H9 (cell line): ENCODE measurements around the gene MSMP. TPM values are rescaled to one million over a fixed set of nuclear protein-coding genes. Genes with fewer than 3 reads are reported as not detected.

ENCODE experiments used
- DNase-seq: peaks from one replicate; pipeline ENCODE4 v3.0.0-alpha.2; 2017
- H2AFZ ChIP-seq: one replicate; pipeline ENCODE4 v1.6.1; 2013; ENCODE audit warnings: mild to moderate bottlenecking, low read length, control low read depth, moderate library complexity
- H2AK5ac ChIP-seq: 2 replicates; pipeline ENCODE4 v1.6.1; 2013; ENCODE audit warnings: low read length, control low read depth, mixed read lengths; ENCODE audit not compliant: insufficient read length
- H2BK120ac ChIP-seq: one replicate; pipeline ENCODE4 v1.6.1; 2013; ENCODE audit warnings: low read depth, mild to moderate bottlenecking, low read length, control low read depth, inconsistent platforms; ENCODE audit not compliant: poor library complexity, severe bottlenecking
- H2BK12ac ChIP-seq: 2 replicates; pipeline ENCODE4 v1.6.1; 2013; ENCODE audit warnings: low read length, control low read depth, mixed read lengths, low read depth; ENCODE audit not compliant: insufficient read length
- H2BK15ac ChIP-seq: 2 replicates; pipeline ENCODE4 v1.6.1; 2013; ENCODE audit warnings: low read depth, low read length, control low read depth
- H2BK20ac ChIP-seq: one replicate; pipeline ENCODE4 v1.6.1; 2013; ENCODE audit warnings: low read depth, mild to moderate bottlenecking, low read length, control low read depth, inconsistent platforms; ENCODE audit not compliant: poor library complexity, severe bottlenecking
- H2BK5ac ChIP-seq: 2 replicates; pipeline ENCODE4 v1.6.1; 2013; ENCODE audit warnings: low read length, control low read depth, mixed read lengths; ENCODE audit not compliant: insufficient read length
- H3K14ac ChIP-seq: 2 replicates; pipeline ENCODE4 v1.6.1; 2013; ENCODE audit warnings: low read length, control low read depth; ENCODE audit not compliant: insufficient read depth
- H3K18ac ChIP-seq: 2 replicates; pipeline ENCODE4 v1.6.1; 2013; ENCODE audit warnings: low read depth, mild to moderate bottlenecking, mixed read lengths, low read length, control low read depth; ENCODE audit not compliant: insufficient read length
- H3K23ac ChIP-seq: 2 replicates; pipeline ENCODE4 v1.6.1; 2013; ENCODE audit warnings: low read length, control low read depth, mixed read lengths, low read depth; ENCODE audit not compliant: insufficient read length
- H3K23me2 ChIP-seq: 2 replicates; pipeline ENCODE4 v1.6.1; 2013; ENCODE audit warnings: low read depth, mild to moderate bottlenecking, mixed read lengths, low read length, control low read depth; ENCODE audit not compliant: insufficient read length, poor library complexity, severe bottlenecking
- H3K27ac ChIP-seq: 2 replicates; pipeline ENCODE4 v1.5.1; 2013; ENCODE audit warnings: low read length, control low read depth, mixed read lengths, low read depth; ENCODE audit not compliant: insufficient read length
- H3K27me3 ChIP-seq: 2 replicates; pipeline ENCODE4 v1.6.1; 2013; ENCODE audit warnings: low read length, control low read depth, inconsistent platforms; ENCODE audit not compliant: insufficient read depth
- H3K4ac ChIP-seq: 2 replicates; pipeline ENCODE4 v1.6.1; 2013; ENCODE audit warnings: low read depth, mild to moderate bottlenecking, control low read depth, inconsistent platforms, low read length, moderate library complexity
- H3K4me1 ChIP-seq: 2 replicates; pipeline ENCODE4 v1.6.1; 2013; ENCODE audit warnings: low read length, control low read depth, inconsistent platforms; ENCODE audit not compliant: insufficient read depth
- H3K4me2 ChIP-seq: 2 replicates; pipeline ENCODE4 v1.6.1; 2013; ENCODE audit warnings: low read length, control low read depth, mixed read lengths; ENCODE audit not compliant: insufficient read length, insufficient read depth
- H3K56ac ChIP-seq: 2 replicates; pipeline ENCODE4 v1.6.1; 2013; ENCODE audit warnings: low read depth, mild to moderate bottlenecking, mixed read lengths, low read length, control low read depth; ENCODE audit not compliant: insufficient read length
- H3K79me1 ChIP-seq: 2 replicates; pipeline ENCODE4 v1.6.1; 2013; ENCODE audit warnings: low read depth, mild to moderate bottlenecking, moderate library complexity, low read length, control low read depth, inconsistent platforms; ENCODE audit not compliant: insufficient read depth, poor library complexity, severe bottlenecking
- H3K79me2 ChIP-seq: 2 replicates; pipeline ENCODE4 v1.6.1; 2013; ENCODE audit warnings: low read length, control low read depth, inconsistent platforms; ENCODE audit not compliant: insufficient read depth
- H3K9ac ChIP-seq: 2 replicates; pipeline ENCODE4 v1.6.1; 2013; ENCODE audit warnings: low read length, control low read depth, mixed read lengths; ENCODE audit not compliant: insufficient read length; ENCODE audit errors: extremely low read depth
- H3K9me3 ChIP-seq: one replicate; pipeline ENCODE4 v1.6.1; 2013; ENCODE audit warnings: low read depth, low read length, inconsistent platforms; ENCODE audit not compliant: control insufficient read depth
- H3T11ph ChIP-seq: one replicate; pipeline ENCODE4 v1.6.1; 2013; ENCODE audit warnings: mild to moderate bottlenecking, low read length, control low read depth, inconsistent platforms
- H4K20me1 ChIP-seq: one replicate; pipeline ENCODE4 v1.6.1; 2013; ENCODE audit not compliant: control insufficient read depth, insufficient read length, insufficient read depth
- H4K5ac ChIP-seq: 2 replicates; pipeline ENCODE4 v1.6.1; 2013; ENCODE audit warnings: low read depth, mild to moderate bottlenecking, mixed read lengths, low read length, control low read depth; ENCODE audit not compliant: insufficient read length
- H4K8ac ChIP-seq: replicated peaks from 2 replicates; pipeline ENCODE4 v1.6.1; 2013; ENCODE audit warnings: low read length, control low read depth, mixed read lengths, low read depth; ENCODE audit not compliant: insufficient read length
- H4K91ac ChIP-seq: 2 replicates; pipeline ENCODE4 v1.6.1; 2013; ENCODE audit warnings: low read depth, mild to moderate bottlenecking, moderate library complexity, mixed read lengths, low read length, control low read depth; ENCODE audit not compliant: insufficient read length
- H3K27ac Mint-ChIP-seq, 3 experiments: 2 replicates in 2 of 3; 3 replicates in 1 of 3; pipeline ENCODE4 v1.8.0; 2020 to 2021; ENCODE audit warnings: mixed read lengths in 3 of 3, mild to moderate bottlenecking in 1 of 3, moderate library complexity in 1 of 3
- H3K27me3 Mint-ChIP-seq: 2 replicates; pipeline ENCODE4 v1.8.0; 2021; ENCODE audit warnings: low read depth, mild to moderate bottlenecking, moderate library complexity, mixed read lengths
- H3K36me3 Mint-ChIP-seq, 3 experiments: 2 replicates in 2 of 3; 3 replicates in 1 of 3; pipeline ENCODE4 v1.8.0; 2020 to 2021; ENCODE audit warnings: low read depth in 3 of 3, mixed read lengths in 3 of 3; ENCODE audit not compliant: insufficient read depth in 1 of 3
- H3K4me1 Mint-ChIP-seq, 2 experiments: 2 replicates each; pipeline ENCODE4 v1.8.0; 2020; ENCODE audit warnings: mixed read lengths in 2 of 2
- H3K4me3 Mint-ChIP-seq, 2 experiments: 2 replicates in 1 of 2; 3 replicates in 1 of 2; pipeline ENCODE4 v1.8.0; 2020 to 2021; ENCODE audit warnings: mild to moderate bottlenecking in 2 of 2, mixed read lengths in 2 of 2, moderate library complexity in 1 of 2
- H3K9me3 Mint-ChIP-seq, 2 experiments: 2 replicates in 1 of 2; 3 replicates in 1 of 2; pipeline ENCODE4 v1.8.0; 2020; ENCODE audit warnings: mild to moderate bottlenecking in 2 of 2, mixed read lengths in 2 of 2, moderate library complexity in 1 of 2
- CTCF ChIP-seq: fragments of 200-600 bp; sonication (generic); conservative IDR thresholded peaks from 3 replicates; pipeline ENCODE4 v1.8.0; 2021; ENCODE audit warnings: antibody characterized with exemption, mild to moderate bottlenecking
- WGBS: extraction: QIAGEN DNeasy Blood & Tissue Kit; methylation state at CpG from one replicate; pipeline ENCODE4 v1.1.7; 2013; ENCODE audit warnings: missing lambda C conversion rate, low lambda C conversion rate, mixed read lengths; ENCODE audit not compliant: insufficient read length; ENCODE audit errors: extremely low coverage; 5-methylcytosine and 5-hydroxymethylcytosine counted together
- total RNA-seq: library from RNA; stranded (reverse); gene quantifications from 2 replicates; pipeline ENCODE4 v1.2.1, GENCODE V29; 2021

Gene MSMP
- total RNA-seq, 1 experiment from 2014 or later, result 0.83 TPM

- Histone ChIP-seq H3K79me2 (no peaks in the 10 kb centered on the region), H3K23ac (no peak overlapping the region), H2BK20ac (no peak overlapping the region), H2BK15ac (no peak overlapping the region), H3K23me2 (no peaks in the 10 kb centered on the region), H2BK120ac (no peak overlapping the region), H3K27me3 (no peaks in the 10 kb centered on the region), H3K4me1 (no peaks in the 10 kb centered on the region), H3K18ac (no peak overlapping the region), H2AFZ (no peak overlapping the region), H4K5ac (no peak overlapping the region), H2AK5ac (no peak overlapping the region), H3T11ph (no peak overlapping the region), H3K56ac (no peak overlapping the region), H3K27ac (no peak overlapping the region), H2BK12ac (no peak overlapping the region), H3K9ac (no peak overlapping the region), H3K14ac (no peak overlapping the region), H4K20me1 (no peaks in the 10 kb centered on the region), H4K8ac (no peak overlapping the region), H4K91ac (no peak overlapping the region), H3K4ac (no peak overlapping the region), H3K79me1 (no peaks in the 10 kb centered on the region), H2BK5ac (no peak overlapping the region), H3K4me2 (no peak overlapping the region), H3K9me3 (no peaks in the 10 kb centered on the region)
- Mint-ChIP-seq H3K4me1 (peaks cover 0 to 5% of the 10 kb centered on the region in 2 experiments; a peak in 2 of 4 replicates), H3K36me3 (peaks cover 0 to 10% (median 9%) of the 10 kb centered on the region in 3 experiments; a peak in 4 of 7 replicates), H3K4me3 (no peak overlapping the region), H3K27me3 (no peaks in the 10 kb centered on the region; the same call in 1 of the 2 replicates), H3K27ac (no peak overlapping the region), H3K9me3 (no peaks in the 10 kb centered on the region)
- DNase-seq, result no peak
- no CpG with 5 or more reads among the region's 6 CpGs for WGBS
- TF ChIP-seq CTCF, result no peak
Measured at GRCh38 chr9:35797311-35798109, 43.4 kb upstream of the MSMP start.
